Inflammatory macrophage treated with lipopolysaccharide for 4 hours (primary cell): Measurements from ENCODE around the gene METTL15.
"Not testable (repeated sequence)": the region's sequence is repeated elsewhere in the genome, so short reads cannot be mapped to it uniquely, and the experiment has no call there.

Experiments
- DNase-seq: peaks from one replicate; pipeline ENCODE4 v3.0.0-alpha.2; 2020

The METTL15 gene

GRCh38 chr11:28107750-28108618 is at the start of gene METTL15, which contains the start of gene KIF18A:
Gene METTL15, plus strand, starts transcription at chr11:28108388. Its CDS starts 4,947 bp downstream, at chr11:28113335.
Gene KIF18A, minus strand, starts transcription at chr11:28108156. Its CDS starts 10,209 bp downstream, at chr11:28097947.
- DNase-seq, result peak; percentile 99

GRCh38 chr11:28071305-28071704 is 36.9 kb upstream of the METTL15 start:
- no peak for DNase-seq

DNA sequence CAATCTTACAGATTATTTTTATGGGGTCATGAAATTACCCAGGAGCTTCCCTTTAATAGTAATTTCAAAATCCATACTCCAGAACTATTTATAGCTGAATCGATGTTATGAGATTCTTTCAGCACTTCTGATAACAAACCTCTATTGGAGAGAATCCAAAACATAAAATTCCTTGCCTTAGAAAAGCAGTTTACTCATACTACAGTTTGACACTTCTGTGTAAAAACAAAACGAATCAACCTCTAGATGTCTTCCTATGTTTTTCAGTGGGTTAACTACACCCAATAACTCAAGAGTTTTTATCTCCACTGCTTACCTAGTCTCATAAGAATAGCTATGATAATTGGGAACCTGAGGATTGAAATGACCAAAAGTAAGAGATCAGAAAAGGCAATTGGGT is 35.9 kb upstream of the METTL15 start:
- DNase-seq, result no peak

GRCh38 chr11:28077521-28077920 is 30.7 kb upstream of the METTL15 start:
- no peak for DNase-seq

DNA sequence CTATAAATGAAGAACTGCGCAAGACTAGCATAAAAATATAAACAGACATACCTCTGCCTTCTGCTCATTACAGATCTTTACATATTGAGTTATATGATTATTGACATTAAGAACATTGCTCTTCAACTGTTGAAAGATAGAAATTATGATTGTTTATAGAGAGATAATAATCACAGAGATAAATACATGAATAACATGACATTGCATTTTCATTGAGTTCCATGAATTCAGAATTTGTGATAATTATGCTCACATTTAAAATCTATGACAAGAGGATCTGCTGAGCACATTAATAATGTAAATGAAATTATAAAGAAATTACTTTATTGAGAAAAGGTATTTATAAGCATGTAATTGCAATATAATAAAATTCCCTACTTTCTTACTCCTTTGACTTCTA is 25.1 kb upstream of the METTL15 start:
- DNase-seq, result no peak

- DNase-seq, result no peak
Observed at GRCh38 chr11:28086569-28086968, 21.6 kb upstream of the METTL15 start.

DNA sequence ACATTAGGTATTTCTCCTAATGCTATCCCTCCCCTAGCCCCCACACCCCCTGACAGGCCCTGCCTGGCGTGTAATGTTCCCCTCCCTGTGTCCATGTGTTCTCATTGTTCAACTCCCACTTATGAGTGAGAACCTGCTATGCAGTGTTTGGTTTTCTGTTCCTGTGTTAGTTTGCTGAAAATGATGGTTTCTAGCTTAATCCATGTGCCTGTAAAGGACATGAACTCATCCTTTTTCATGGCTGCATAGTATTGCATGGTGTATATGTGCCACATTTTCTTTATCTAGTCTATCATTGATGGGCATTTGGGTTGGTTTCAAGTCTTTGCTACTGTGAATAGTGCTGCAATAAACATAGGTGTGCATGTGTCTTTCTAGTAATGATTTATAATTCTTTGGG is 21.0 kb upstream of the METTL15 start:
- DNase-seq, result not testable (repeated sequence)

GRCh38 chr11:28087693-28088092 is 20.5 kb upstream of the METTL15 start:
- not testable (repeated sequence) for DNase-seq

DNA sequence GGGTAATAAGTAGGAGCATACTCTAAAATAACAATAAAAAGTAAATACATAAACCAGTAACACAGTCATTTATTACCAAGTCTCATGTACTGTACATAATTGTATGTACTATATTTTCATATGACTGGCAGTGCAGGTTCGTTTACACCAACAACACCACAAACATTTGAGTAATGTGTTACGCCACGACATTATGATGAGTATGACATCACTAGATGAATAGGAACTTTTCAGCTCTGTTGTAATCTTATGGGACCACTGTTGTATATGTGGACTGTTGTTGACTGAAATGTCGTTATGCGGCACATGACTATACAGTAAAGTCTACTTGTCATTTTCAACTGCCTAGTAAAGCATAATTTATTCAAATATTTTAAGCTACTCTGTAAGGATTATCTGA is 18.8 kb upstream of the METTL15 start:
- no peak for DNase-seq

DNA sequence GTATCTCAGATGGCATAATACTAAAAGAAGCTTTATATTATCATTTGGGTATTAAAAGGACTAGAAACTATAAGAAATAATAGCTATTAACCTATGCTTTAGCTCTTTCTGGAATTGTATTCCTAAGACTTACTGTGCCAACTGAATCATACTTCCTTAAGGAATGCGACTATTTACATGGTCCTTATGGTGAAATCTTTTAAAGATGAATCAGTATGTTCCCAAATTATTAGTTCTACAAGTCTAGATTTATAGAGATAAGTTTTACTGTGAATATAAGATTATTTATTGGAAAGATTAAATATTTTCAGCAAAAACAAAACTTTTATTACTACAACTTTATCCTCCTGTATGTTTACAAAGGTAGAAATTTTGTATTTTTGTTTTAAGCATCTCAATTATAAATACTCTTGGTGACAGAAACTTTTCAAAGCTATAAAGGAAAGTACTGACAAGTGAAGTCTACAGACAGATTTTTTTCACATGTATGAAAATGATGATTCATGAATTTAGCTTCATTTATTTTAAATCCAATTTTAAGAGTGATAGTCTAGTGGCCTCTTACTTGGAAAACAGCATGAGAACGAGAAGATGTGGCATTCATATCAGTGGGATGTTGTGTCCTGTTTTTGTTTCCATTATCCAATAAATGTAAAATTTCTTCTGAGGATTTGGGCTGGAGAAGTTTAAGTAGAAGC is 18.0 kb upstream of the METTL15 start:
- DNase-seq, result no peak

DNA sequence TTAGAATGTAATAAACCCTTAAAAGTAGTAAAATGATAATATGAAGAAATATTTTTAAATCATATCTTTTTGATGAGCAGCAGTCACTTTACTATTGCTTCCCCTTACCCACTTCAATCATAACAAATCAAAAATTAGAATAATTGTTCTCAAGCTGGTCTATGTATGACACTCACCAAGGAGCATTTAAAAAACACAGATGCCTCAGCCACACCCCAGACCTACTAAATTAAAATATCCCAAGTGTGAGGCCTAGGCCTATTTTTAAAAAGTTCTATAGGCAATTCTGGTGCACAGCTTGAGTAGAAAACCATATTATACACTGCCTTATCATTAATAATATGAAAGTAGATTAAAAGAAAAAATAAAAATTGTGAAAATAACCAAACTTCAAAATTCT is 15.4 kb upstream of the METTL15 start:
- DNase-seq, result no peak

DNA sequence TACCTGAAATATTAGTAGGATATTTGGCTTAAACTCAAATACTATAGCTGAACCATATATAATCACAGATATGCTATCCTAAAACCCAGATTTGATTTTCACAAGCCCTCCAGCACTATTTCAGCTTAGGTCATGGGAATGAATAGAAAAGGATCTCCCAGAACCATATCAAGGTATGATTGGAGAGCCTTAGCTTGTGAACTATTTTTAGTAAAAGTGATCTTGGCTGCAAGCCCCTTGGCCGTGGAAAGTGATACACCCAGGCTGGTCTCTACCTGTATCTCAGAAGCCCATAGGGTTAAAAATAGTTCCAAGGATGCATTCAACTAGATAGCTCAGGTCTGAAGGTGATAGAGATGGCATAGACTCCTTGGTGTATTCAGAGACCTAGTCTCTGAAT is 9.9 kb upstream of the METTL15 start:
- DNase-seq, result no peak

DNA sequence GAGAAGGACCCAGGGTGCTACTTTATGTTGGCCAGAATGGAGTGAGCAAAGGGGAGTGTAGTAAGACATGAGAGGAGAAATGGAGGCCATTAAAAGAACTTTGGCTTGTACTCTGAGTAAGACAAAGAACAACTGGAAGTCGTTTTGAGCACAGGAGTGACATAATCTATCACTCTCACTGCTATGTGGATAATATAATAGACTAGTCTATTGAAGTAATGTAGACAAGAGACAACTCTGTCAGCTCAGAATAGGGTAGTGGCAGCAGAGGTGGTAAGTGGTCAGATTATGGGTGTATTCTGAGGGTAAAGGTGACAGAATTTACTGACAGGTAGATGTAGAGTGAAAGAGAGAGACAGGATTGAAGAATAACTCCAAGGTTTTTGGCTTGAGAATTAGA is 8.5 kb upstream of the METTL15 start:
- no peak for DNase-seq

DNA sequence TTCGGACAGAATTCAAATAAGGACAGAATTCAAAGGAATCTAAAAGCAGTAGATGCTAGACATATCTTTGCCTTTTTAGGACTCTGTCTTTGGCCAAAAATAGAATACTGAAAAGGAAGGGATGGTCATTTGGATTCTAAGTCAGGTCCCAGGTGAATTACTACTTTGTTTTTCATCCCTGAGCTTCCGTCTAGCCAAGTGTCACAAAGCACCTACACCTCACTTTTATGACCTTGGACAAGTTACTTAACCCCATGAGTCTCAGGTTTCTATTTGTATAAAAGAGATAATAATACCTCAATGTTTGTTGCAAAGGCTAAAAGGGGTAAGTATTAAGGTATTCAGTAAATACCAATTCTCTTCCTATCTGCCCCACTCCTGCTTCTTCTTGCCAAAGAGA is 7.5 kb upstream of the METTL15 start:
- no peak for DNase-seq

- DNase-seq, result not testable (repeated sequence)
Observed at GRCh38 chr11:28102300-28102699, 5.9 kb upstream of the METTL15 start.

DNA sequence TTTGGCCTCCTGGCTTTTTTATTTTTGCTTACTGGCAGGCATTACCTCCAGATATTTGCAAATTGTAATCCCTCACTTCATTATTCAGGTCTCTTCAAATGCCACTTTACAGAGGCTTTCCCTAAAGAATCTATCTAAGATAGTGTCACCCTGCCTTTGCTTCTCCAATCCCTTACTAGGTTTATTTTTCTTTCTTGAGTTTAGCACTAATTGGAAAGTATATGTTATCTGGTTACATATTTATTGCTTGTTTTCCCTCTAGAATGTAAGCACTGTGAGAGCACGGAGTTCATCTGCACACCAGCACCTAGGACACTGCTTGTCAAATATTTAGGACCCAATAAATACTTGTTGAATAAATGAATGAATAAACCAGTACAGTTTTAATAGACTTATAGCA is 3.8 kb upstream of the METTL15 start:
- DNase-seq, result no peak

GRCh38 chr11:28104984-28105383 is 3.2 kb upstream of the METTL15 start:
- DNase-seq, result no peak

GRCh38 chr11:28105869-28106268 is 2.3 kb upstream of the METTL15 start:
- no peak for DNase-seq

DNA sequence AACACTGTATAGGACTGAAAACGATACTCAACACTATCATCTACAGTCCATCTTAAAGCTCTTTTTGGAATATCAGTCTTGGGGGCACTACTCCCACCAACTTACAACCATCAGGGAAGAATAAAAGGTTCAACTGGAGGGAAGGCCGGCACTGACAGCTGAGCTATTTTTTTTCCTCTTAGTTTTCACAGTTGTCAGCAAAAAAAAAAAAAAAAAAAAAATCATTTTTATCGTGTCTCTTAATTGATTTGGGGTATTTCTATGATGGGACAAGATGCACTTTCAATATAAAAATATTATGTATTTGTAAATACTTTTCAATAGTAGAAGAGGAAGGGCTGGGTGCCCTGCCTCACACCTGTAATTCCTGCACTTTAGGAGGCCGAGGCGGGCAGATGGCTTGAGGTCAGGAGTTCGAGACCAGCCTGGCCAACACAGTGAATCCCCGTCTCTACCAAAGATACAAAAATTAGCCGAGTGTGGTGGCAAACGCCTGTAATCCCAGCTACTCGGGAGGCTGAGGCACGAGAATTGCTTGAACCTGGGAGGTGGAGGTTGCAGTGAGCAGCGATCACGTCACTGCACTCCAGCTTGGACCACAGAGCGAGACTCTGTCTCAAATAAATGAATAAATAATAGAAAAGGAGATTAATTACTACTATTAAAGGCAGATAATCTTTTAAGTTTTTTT is 1.7 kb upstream of the METTL15 start:
- no peak for DNase-seq

DNA sequence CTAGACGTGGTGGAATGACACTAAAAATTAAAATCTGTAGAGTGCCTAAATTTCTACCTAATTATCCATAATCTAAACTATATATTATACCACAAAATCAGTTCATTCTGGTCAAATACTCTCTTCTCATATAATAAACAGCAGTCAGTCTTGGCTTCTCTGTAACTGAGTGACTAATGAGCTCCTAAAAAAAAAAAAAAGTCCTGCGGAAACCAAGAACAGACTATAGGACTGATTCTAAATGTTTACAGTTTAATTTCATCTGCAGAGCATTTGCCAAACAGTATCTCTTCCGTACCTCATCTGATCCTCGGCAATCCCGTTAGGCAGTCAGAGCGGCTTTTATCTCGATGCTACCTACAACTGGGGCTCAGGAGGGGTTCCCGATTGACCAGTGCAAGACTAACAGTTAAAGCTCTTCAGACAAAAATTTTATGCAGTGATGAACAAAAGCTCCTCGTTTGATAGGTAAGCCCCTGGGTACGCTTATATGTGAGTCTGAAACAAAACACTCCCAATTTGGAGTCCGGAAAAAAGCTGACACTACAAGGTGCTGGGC is 918 bp upstream of the METTL15 start:
- DNase-seq, result no peak

DNA sequence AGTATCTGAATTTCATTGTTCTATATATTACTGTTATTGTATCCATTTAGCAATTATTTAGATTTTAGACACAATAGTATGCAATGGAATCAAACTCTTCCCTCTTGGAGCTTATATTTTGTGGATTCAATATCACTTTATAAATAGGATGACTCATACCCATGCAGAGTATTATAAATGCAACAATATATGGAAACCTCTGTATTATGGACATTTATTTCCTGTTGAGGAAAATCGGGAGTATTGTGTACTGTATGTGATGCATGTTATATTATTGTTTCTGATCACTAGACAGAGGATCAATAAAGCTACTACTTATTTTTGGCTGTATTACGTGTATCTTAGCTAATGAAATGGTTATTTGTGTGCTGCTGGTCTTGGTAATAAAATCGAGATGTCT is 770 bp downstream of the METTL15 start:
- no peak for DNase-seq

- peak; percentile 74 for DNase-seq
Observed at GRCh38 chr11:28110108-28110820, 2.1 kb downstream of the METTL15 start.

DNA sequence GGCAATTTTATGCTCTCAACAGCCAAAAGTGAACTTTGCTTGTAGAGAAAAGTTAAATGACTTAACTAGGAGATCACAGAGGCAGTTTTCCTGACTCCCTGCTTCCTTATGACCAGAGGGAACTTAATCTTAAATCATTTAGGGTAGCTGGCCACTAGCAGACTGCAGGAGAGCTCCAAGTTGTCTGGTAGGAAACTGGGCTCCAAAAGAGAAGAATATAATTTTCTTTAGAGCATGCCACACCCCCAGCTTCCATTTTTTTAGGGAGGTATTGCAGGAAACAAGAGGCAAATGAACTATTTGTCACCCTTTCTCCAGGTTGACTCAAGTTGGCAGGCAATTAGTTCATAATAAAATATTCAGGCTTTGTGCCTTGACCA is 2.6 kb downstream of the METTL15 start:
- DNase-seq, result peak; percentile 13
